Muscle layer of colon (tissue), 2 donors: ENCODE measurements around the gene RCAN2.

ENCODE experiments used
- H3K27ac ChIP-seq: one replicate; pipeline ENCODE4 v1.7.0; 2013; ENCODE audit warnings: low read depth, mild to moderate bottlenecking, low read length, moderate library complexity
- H3K27me3 ChIP-seq, 2 donors: one replicate each; pipeline ENCODE4 v1.7.0; 2013; ENCODE audit warnings: low read length in 2 of 2, mild to moderate bottlenecking in 2 of 2; ENCODE audit not compliant: insufficient read depth in 2 of 2, control insufficient read depth in 1 of 2
- H3K36me3 ChIP-seq: one replicate; pipeline ENCODE4 v1.7.0; 2013; ENCODE audit warnings: mild to moderate bottlenecking, low read length; ENCODE audit not compliant: insufficient read depth
- H3K4me1 ChIP-seq: one replicate; pipeline ENCODE4 v1.7.0; 2013; ENCODE audit warnings: mild to moderate bottlenecking, low read length; ENCODE audit not compliant: insufficient read depth
- H3K4me3 ChIP-seq, 2 donors: one replicate each; pipeline ENCODE4 v1.7.0; 2013; ENCODE audit warnings: low read length in 2 of 2, low read depth in 1 of 2, mild to moderate bottlenecking in 1 of 2, moderate library complexity in 1 of 2
- H3K9ac ChIP-seq: one replicate; pipeline ENCODE4 v1.7.0; 2013; ENCODE audit warnings: low read length
- H3K9me3 ChIP-seq: one replicate; pipeline ENCODE4 v1.7.0; 2013; ENCODE audit warnings: mild to moderate bottlenecking, low read length
- donor health status: abdominal sarcoma.
- donor health status: Adenocarcinoma of cecum.

RCAN2 gene

GRCh38 chr6:46276576-46277142 lies 214.6 kb downstream of the RCAN2 start:
- Histone ChIP-seq H3K27ac (no peak overlapping the region), H3K4me3 (no peak overlapping the region), H3K27me3 (no peaks in the 10 kb centered on the region), H3K36me3 (no peaks in the 10 kb centered on the region), H3K9ac (no peak overlapping the region), H3K4me1 (no peaks in the 10 kb centered on the region), H3K9me3 (no peaks in the 10 kb centered on the region)

- Histone ChIP-seq H3K27ac (no peak overlapping the region), H3K4me3 (no peak overlapping the region), H3K36me3 (no peaks in the 10 kb centered on the region), H3K27me3 (no peaks in the 10 kb centered on the region), H3K9ac (no peak overlapping the region), H3K4me1 (no peaks in the 10 kb centered on the region), H3K9me3 (no peaks in the 10 kb centered on the region)
Measured at GRCh38 chr6:46274502-46274901, 216.7 kb downstream of the RCAN2 start.

- Histone ChIP-seq H3K4me1 (no peaks in the 10 kb centered on the region), H3K36me3 (no peaks in the 10 kb centered on the region), H3K9ac (no peak overlapping the region), H3K9me3 (no peaks in the 10 kb centered on the region), H3K4me3 (no peak overlapping the region), H3K27ac (no peak overlapping the region), H3K27me3 (no peaks in the 10 kb centered on the region)
Measured at GRCh38 chr6:46273911-46274310, 217.3 kb downstream of the RCAN2 start.

- Histone ChIP-seq H3K27ac (no peak overlapping the region), H3K4me3 (no peak overlapping the region)
Measured at GRCh38 chr6:46271728-46272127, 219.5 kb downstream of the RCAN2 start.

GRCh38 chr6:46271107-46271506 lies 220.1 kb downstream of the RCAN2 start:
- Histone ChIP-seq H3K36me3 (no peaks in the 10 kb centered on the region), H3K4me1 (no peaks in the 10 kb centered on the region), H3K4me3 (no peak overlapping the region), H3K9me3 (no peaks in the 10 kb centered on the region), H3K27ac (no peak overlapping the region), H3K9ac (no peak overlapping the region), H3K27me3 (no peaks in the 10 kb centered on the region)

More at GRCh38 chr6:46271728-46272127, 219.5 kb downstream of the RCAN2 start:
- no peaks in the 10 kb centered on the region for H3K27me3 ChIP-seq
- no peaks in the 10 kb centered on the region for H3K9me3 ChIP-seq
- no peaks in the 10 kb centered on the region for H3K36me3 ChIP-seq
- no peak overlapping the region for H3K9ac ChIP-seq
- H3K4me1 ChIP-seq, result no peaks in the 10 kb centered on the region

- Histone ChIP-seq H3K9me3 (no peaks in the 10 kb centered on the region), H3K9ac (no peak overlapping the region), H3K36me3 (no peaks in the 10 kb centered on the region), H3K4me1 (no peaks in the 10 kb centered on the region), H3K27me3 (no peaks in the 10 kb centered on the region), H3K27ac (no peak overlapping the region), H3K4me3 (no peak overlapping the region)
Measured at GRCh38 chr6:46270336-46270735, 220.9 kb downstream of the RCAN2 start.

- no peak overlapping the region for H3K27ac ChIP-seq
- H3K9ac ChIP-seq, result no peak overlapping the region
- H3K27me3 ChIP-seq, result no peaks in the 10 kb centered on the region
- H3K4me1 ChIP-seq, result no peaks in the 10 kb centered on the region
- no peaks in the 10 kb centered on the region for H3K36me3 ChIP-seq
- no peak overlapping the region for H3K4me3 ChIP-seq
- no peaks in the 10 kb centered on the region for H3K9me3 ChIP-seq
Measured at GRCh38 chr6:46269447-46270229, 221.6 kb downstream of the RCAN2 start.

GRCh38 chr6:46267515-46267914 lies 223.7 kb downstream of the RCAN2 start:
- H3K9ac ChIP-seq, result no peak overlapping the region
- no peaks in the 10 kb centered on the region for H3K4me1 ChIP-seq
- no peaks in the 10 kb centered on the region for H3K36me3 ChIP-seq
- H3K27ac ChIP-seq, result no peak overlapping the region
- H3K4me3 ChIP-seq, result no peak overlapping the region
- no peaks in the 10 kb centered on the region for H3K27me3 ChIP-seq
- H3K9me3 ChIP-seq, result no peaks in the 10 kb centered on the region

- H3K9me3 ChIP-seq, result no peaks in the 10 kb centered on the region
- H3K27me3 ChIP-seq, result no peaks in the 10 kb centered on the region
- no peak overlapping the region for H3K9ac ChIP-seq
- H3K4me1 ChIP-seq, result no peaks in the 10 kb centered on the region
- H3K36me3 ChIP-seq, result no peaks in the 10 kb centered on the region
- no peak overlapping the region for H3K4me3 ChIP-seq
- no peak overlapping the region for H3K27ac ChIP-seq
Measured at GRCh38 chr6:46265373-46265772, 225.9 kb downstream of the RCAN2 start.

GRCh38 chr6:46263707-46264086 lies 227.6 kb downstream of the RCAN2 start:
- no peak overlapping the region for H3K9ac ChIP-seq
- no peaks in the 10 kb centered on the region for H3K27me3 ChIP-seq
- H3K36me3 ChIP-seq, result no peaks in the 10 kb centered on the region
- no peaks in the 10 kb centered on the region for H3K9me3 ChIP-seq
- no peaks in the 10 kb centered on the region for H3K4me1 ChIP-seq
- no peak overlapping the region for H3K27ac ChIP-seq
- H3K4me3 ChIP-seq, result no peak overlapping the region

- Histone ChIP-seq H3K9me3 (no peaks in the 10 kb centered on the region), H3K4me1 (no peaks in the 10 kb centered on the region), H3K36me3 (no peaks in the 10 kb centered on the region), H3K4me3 (no peak overlapping the region), H3K9ac (no peak overlapping the region), H3K27me3 (no peaks in the 10 kb centered on the region), H3K27ac (no peak overlapping the region)
Measured at GRCh38 chr6:46262928-46263706, 228.1 kb downstream of the RCAN2 start.
